Epithelial cell of esophagus (primary cell): ENCODE measurements around the gene SMIM9.

ENCODE experiments used
- DNase-seq: peaks from one replicate; pipeline ENCODE4 v3.0.0; 2010; ENCODE audit warnings: low read depth
- H3K4me3 ChIP-seq: 2 replicates; pipeline ENCODE4 v1.5.1; 2011; ENCODE audit warnings: mild to moderate bottlenecking, low read length, control low read depth
- TF ChIP-seq, protein P1 (sequence below): IDR thresholded peaks from 2 replicates; pipeline ENCODE4 v1.5.1; 2011; ENCODE audit warnings: low read depth, mild to moderate bottlenecking, low read length, control low read depth, inconsistent platforms; ENCODE audit not compliant: insufficient read depth; ENCODE audit errors: missing control alignments

Gene SMIM9

DNA sequence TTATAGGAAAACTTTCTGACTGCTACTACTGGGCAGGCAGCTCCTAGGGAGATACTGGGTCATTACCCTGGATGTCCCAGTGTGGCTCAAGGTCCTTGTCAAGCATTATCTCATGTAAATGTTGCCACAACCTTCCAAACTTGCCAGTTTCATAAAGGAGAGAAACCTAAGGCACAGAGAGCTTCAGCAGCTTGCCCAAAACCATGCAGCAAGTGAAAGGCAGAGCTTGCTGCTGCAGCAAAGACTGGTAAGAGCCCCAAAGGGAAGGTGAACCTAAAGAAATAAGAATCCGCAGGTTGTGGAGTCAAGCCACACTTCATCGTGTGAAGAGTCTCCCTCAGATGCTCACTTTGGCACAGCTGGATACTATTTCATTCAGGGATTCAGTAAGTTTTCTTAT, 31.5 kb downstream of the SMIM9 start:
- TF ChIP-seq, protein P1, sequence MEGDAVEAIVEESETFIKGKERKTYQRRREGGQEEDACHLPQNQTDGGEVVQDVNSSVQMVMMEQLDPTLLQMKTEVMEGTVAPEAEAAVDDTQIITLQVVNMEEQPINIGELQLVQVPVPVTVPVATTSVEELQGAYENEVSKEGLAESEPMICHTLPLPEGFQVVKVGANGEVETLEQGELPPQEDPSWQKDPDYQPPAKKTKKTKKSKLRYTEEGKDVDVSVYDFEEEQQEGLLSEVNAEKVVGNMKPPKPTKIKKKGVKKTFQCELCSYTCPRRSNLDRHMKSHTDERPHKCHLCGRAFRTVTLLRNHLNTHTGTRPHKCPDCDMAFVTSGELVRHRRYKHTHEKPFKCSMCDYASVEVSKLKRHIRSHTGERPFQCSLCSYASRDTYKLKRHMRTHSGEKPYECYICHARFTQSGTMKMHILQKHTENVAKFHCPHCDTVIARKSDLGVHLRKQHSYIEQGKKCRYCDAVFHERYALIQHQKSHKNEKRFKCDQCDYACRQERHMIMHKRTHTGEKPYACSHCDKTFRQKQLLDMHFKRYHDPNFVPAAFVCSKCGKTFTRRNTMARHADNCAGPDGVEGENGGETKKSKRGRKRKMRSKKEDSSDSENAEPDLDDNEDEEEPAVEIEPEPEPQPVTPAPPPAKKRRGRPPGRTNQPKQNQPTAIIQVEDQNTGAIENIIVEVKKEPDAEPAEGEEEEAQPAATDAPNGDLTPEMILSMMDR, result no peak
- no peak overlapping the region for H3K4me3 ChIP-seq
- DNase-seq, result no peak

DNA sequence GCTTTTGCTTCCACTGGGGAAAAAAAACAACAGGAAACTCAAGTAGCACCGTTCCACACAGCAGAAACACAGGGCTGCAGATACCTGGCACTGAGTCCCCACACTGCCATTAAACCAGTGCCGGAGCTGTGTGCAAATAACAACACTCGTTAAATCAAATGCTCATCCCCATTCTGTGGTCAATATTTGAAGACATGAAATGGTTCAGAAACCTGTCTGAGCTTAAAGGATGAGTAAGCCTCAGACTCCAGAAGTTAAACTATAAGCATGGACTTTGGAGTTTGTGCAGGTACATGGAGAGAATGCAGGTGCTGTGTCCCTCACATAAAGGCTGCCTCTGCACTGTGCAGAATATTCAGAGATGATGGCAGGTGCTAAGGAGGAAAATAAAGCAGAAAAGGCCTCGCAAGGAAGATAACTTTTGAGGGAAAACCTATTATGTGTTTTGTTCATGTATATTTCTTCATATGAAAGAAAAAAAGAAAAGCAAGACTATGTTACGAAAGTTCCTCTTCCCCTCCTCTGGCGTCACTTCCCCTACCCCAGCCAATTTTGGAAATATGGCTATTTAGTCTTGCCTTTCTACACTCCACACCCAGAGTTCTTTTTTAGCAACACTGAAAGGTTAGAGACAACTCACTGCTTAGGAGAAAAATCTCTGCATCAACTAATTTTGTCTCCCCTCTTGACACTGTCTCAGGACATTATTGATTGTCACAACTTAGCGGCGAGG, 33.8 kb downstream of the SMIM9 start:
- DNase-seq, result no peak
- TF ChIP-seq, protein P1, result no peak
- H3K4me3 ChIP-seq, result no peak overlapping the region

DNA sequence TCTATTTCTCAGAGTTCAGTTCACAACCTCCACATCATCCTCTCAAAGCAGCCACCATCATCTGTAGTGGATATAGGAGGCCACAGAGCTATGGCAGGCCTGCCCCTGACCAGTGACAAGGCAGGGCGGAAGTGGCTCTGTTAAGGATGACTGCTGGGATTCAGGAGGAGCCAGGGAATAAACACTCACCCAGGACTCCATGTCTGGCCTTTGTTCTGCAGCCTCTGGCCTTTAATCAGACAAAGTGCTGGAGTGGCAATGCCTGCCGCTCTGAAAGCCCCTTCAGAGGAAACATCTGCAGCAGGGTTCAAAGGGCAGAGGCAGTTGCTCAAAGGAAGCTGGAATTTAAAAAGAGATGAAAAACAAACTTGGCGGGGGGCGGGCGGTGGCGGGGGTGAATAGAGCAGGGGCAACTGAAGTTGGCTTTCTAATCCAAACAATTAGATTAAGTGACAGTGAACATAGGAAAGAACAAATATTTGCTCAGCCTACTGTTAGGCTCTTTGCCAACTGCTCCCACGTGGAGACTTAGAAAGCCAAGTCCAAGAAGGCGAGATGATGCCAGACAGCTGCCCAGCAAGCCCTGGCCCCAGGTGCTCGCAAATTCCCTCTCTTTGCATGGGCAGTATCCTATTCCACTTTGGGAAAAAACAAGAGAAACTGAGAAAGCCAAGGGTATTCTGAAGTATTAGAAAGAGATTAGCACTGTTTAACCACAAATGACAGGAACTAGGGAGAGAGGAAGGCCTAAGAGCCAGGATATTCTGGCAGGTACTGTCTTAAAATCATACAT, 34.7 kb downstream of the SMIM9 start:
- H3K4me3 ChIP-seq, result no peak overlapping the region
- DNase-seq, result no peak
- TF ChIP-seq, protein P1, result no peak

DNA sequence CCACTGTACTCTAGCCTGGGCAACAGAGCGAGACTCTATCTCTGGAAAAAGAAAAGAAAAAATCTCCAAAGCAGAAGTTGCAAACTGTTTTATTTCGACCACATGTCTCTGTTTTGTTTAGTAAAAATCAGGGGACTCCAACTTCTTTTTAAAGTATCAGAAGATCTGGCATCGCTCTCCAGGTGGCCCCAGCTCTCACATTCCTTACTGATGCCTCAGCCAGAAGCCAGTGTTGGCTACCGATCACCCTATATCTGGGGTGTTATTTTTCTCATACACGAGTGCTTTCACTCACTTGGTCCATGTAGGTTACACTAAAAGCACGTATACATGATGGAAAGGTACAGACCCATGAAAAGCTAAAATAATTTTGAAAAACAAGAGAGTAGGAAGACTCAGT, 37.5 kb downstream of the SMIM9 start:
- no peak for DNase-seq
- no peak overlapping the region for H3K4me3 ChIP-seq
- TF ChIP-seq, protein P1, result no peak

DNA sequence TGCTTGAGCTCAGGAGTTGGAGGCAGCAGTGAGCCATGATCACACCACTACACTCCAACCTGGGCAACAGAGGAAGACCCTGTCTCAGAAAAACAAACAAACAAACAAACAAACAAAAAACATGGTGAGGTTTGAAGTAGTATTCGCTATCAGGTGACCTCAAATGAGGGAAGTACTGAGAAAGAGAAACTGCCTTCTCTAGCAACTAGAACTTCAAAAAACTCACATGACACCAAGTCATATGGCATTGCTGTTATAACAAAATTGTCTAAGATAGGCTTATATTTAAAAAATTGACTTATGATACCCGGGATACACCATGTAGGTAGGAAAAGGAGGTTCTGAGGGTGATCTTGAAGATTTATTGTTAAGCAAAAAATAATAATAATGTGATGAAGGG, 39.4 kb downstream of the SMIM9 start:
- no peak for DNase-seq
- H3K4me3 ChIP-seq, result no peak overlapping the region
- TF ChIP-seq, protein P1, result no peak

DNA sequence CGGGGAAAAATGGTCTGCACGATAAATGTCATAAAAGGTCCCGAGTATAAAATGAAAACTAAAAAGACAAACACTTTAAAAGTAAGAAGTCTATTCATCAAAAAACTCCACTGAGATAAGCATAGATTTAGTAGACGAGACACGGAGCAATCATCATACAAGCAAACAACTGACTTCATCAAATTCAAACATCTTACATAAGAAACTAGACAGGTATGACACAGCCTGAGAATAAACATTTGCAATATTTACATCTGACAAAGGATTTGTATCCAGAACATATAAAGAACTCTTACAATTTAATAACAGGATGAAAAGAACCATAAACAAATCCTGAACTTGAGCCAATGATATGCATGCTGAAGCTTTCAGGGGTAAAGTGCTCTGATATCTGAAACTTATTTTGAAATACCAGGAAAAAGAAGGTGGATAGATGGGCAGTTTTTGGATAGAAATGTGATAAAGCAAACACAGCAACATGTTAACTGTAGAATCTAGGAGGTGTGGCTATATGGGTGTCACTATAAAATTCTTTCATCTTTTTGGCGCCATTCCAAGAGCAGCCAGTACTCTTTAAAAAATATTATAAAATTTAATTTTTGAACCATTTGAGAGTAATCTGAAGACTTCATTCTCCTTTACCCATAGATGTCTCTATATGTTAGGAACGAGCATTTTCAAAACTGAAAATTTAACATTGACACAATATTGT, 41.2 kb downstream of the SMIM9 start:
- TF ChIP-seq, protein P1, result no peak

More for the DNA sequence above, 41.2 kb downstream of the SMIM9 start:
- H3K4me3 ChIP-seq, result no peak overlapping the region
- no peak for DNase-seq
